Pancreas (tissue), 10 donors: ENCODE data around the gene HIF3A. TPM values are rescaled to one million over a fixed set of nuclear protein-coding genes. Genes with fewer than 3 reads are reported as not detected.

Source experiments
- ATAC-seq, 4 donors: fragments of 200-7000 bp; cut with Tn5 transposase; one replicate each; pipeline versions ENCODE4 v1.8.0 to v1.9.1; 2020; ENCODE audit warnings: mild to moderate bottlenecking in 4 of 4, moderate library complexity in 4 of 4
- DNase-seq, 6 donors: peaks; one replicate each; pipeline ENCODE4 v3.0.0-alpha.2; 2020
- FAIRE-seq: peaks from 2 replicates; lab custom pipeline; 2012; peaks lifted over from hg19 to GRCh38; lab: Jason Lieb, UNC
- H3K27ac ChIP-seq, 4 donors: fragments of 200-600 bp; sonication (generic); 1 replicate in 3 of 4; 2 replicates in 1 of 4; pipeline versions ENCODE4 v1.5.0 to v1.8.0; 2020
- H3K27me3 ChIP-seq, 4 donors: fragments of 200-600 bp; one replicate each; pipeline ENCODE4 v1.8.0; 2021
- H3K36me3 ChIP-seq, 3 donors: fragments of 200-600 bp; sonication (generic) in 1 of 3; one replicate each; pipeline versions ENCODE4 v1.5.0 to v1.8.0; 2020 to 2021
- H3K4me1 ChIP-seq, 3 donors: fragments of 200-600 bp; one replicate each; pipeline ENCODE4 v1.8.0; 2021
- H3K4me3 ChIP-seq, 4 donors: fragments of 200-600 bp; sonication (generic) in 2 of 4; one replicate each; pipeline versions ENCODE4 v1.5.0 to v1.8.0; 2020 to 2021
- H3K9me3 ChIP-seq, 4 donors: fragments of 200-600 bp; one replicate each; pipeline ENCODE4 v1.8.0; 2021
- CTCF ChIP-seq, 4 donors: fragments of 200-600 bp; sonication (generic) in 3 of 4; IDR thresholded peaks; one replicate each; pipeline versions ENCODE4 v1.5.0 to v1.8.0; 2021; ENCODE audit warnings: antibody characterized with exemption in 4 of 4
- WGBS, 2 donors: extraction: QIAGEN DNeasy Blood & Tissue Kit; methylation state at CpG; one replicate each; pipeline ENCODE4 v1.1.7; 2013; 5-methylcytosine and 5-hydroxymethylcytosine counted together
- intact Hi-C, 3 donors: fragments of 100-400 bp; cut with DNase I; formaldehyde crosslinking; loops; one replicate each; pipeline versions ENCODE4 v1.11.1 to v1.14.2; 2022
- polyA plus RNA-seq, 2 donors: library from polyadenylated mRNA; stranded (reverse); fragments of 200-250 nt; gene quantifications; one replicate each; pipeline ENCODE4 v1.2.3, GENCODE V29; 2013
- total RNA-seq, 6 donors: library from RNA; stranded (reverse); fragmentation: NEBNext Ultra II Directional in 4 of 6; extraction: Animal tissue kit (Norgen Biotek cat#: 25700) in 4 of 6; gene quantifications; one replicate each; pipeline versions ENCODE4 v1.2.1 to v1.2.4, GENCODE V29; 2021 to 2023
- donor health status: healthy with polysubstance abuse.
- donor health status: DM: no; HTN: no; CAD: no; lungs with moderate emphysema.
- donor health status: DM: no; HTN: no; CAD: no.
- donor health status: control.
- donor health status: control.
- donor health status: Bipolar disorder and iron deficiency.
- donor health status: DM: yes; HTN: yes; CAD: no.
- donor health status: DM: no; HTN: no; CAD: no.
- donor health status: DM: no; HTN: no; CAD: no.
- donor health status: DM: yes; HTN: yes; CAD: no.

HIF3A gene
- total and polyA plus RNA-seq, 8 donors, result 0.71 to 27.6 (median 5.2) TPM

- ATAC-seq (no peak), FAIRE-seq (no peak), DNase-seq (no peak)
- Histone ChIP-seq H3K9me3 (no peaks in the 10 kb centered on the region), H3K4me1 (no peaks in the 10 kb centered on the region), H3K4me3 (no peak overlapping the region), H3K36me3 (no peaks in the 10 kb centered on the region), H3K27ac (no peak overlapping the region), H3K27me3 (no peaks in the 10 kb centered on the region)
- intact Hi-C loops, result loop anchor here in 2 of 3 donors (5.0 to 10.0 kb wide), 3 partner anchors 108 to 210 kb away; partner anchors contain the start of gene PNMA8B (in 1 of the 2)
- 67 to 75% methylated on average over 9 of the region's 9 CpGs for WGBS, 2 donors
- no peak for TF ChIP-seq CTCF (IDR thresholded peaks at IDR 0.05)
Observed at GRCh38 chr19:46284635-46285034, 12.2 kb upstream of the HIF3A start.

GRCh38 chr19:46287585-46287984, 9.3 kb upstream of the HIF3A start:
- H3K36me3 ChIP-seq, result no peaks in the 10 kb centered on the region
- DNase-seq, result no peak
- no peak for FAIRE-seq
- no peak for ATAC-seq
- TF ChIP-seq CTCF (IDR thresholded peaks at IDR 0.05), result no peak
- intact Hi-C loops, result loop anchor here in 1 of 3 donors (10.0 kb wide), 1 partner anchor 207 kb away; the partner anchor contains the start of gene PNMA8B
- no peak overlapping the region for H3K27ac ChIP-seq
- WGBS, 2 donors, result 46 to 62% methylated on average over 7 of the region's 7 CpGs
- no peaks in the 10 kb centered on the region for H3K27me3 ChIP-seq
- no peaks in the 10 kb centered on the region for H3K9me3 ChIP-seq
- H3K4me1 ChIP-seq, result no peaks in the 10 kb centered on the region
- H3K4me3 ChIP-seq, result no peak overlapping the region

- 37 to 39% methylated on average over 6 of the region's 6 CpGs for WGBS, 2 donors
- no peaks in the 10 kb centered on the region for H3K36me3 ChIP-seq
- H3K4me1 ChIP-seq, result no peaks in the 10 kb centered on the region
- intact Hi-C loops, result loop anchor here in 1 of 3 donors (10.0 kb wide), 1 partner anchor 206 kb away; the partner anchor contains the start of gene PNMA8B
- TF ChIP-seq CTCF (IDR thresholded peaks at IDR 0.05), result no peak
- ATAC-seq (peak in 2 of 4 donors; percentile 23 to 68), FAIRE-seq (no peak), DNase-seq (no peak)
- H3K9me3 ChIP-seq, result no peaks in the 10 kb centered on the region
- no peak overlapping the region for H3K4me3 ChIP-seq
- H3K27ac ChIP-seq, result no peak overlapping the region
- no peaks in the 10 kb centered on the region for H3K27me3 ChIP-seq
Observed at GRCh38 chr19:46288896-46289588, 7.8 kb upstream of the HIF3A start.

GRCh38 chr19:46289724-46290619, 6.9 kb upstream of the HIF3A start:
- no peak for TF ChIP-seq CTCF (IDR thresholded peaks at IDR 0.05)
- Histone ChIP-seq H3K27ac (no peak overlapping the region), H3K27me3 (no peaks in the 10 kb centered on the region), H3K4me3 (no peak overlapping the region), H3K36me3 (no peaks in the 10 kb centered on the region), H3K9me3 (no peaks in the 10 kb centered on the region), H3K4me1 (no peaks in the 10 kb centered on the region)
- 66 to 75% methylated on average over 4 of the region's 4 CpGs for WGBS, 2 donors
- intact Hi-C loops, result loop anchor here in 1 of 3 donors (10.0 kb wide), 1 partner anchor 205 kb away; the partner anchor contains the start of gene PNMA8B
- ATAC-seq, result no peak
- DNase-seq, result no peak
- no peak for FAIRE-seq
